GM23338 (cell line): ENCODE measurements around the gene TJAP1. TPM values are rescaled to one million over a fixed set of nuclear protein-coding genes. Genes with fewer than 3 reads are reported as not detected.
A peak's percentile ranks its signal among the peaks of the same experiment; 100 is the strongest.

Experiments
- ATAC-seq: fragments of 200-7000 bp; cut with Tn5 transposase; 3 replicates; pipeline ENCODE4 v1.9.1; 2020
- DNase-seq: peaks from one replicate; pipeline ENCODE4 v3.0.0-alpha.2; 2015; ENCODE audit warnings: low spot score
- H2AFZ ChIP-seq: fragments of 200-600 bp; sonication (generic); 2 replicates; pipeline ENCODE4 v1.8.0; 2016; ENCODE audit warnings: antibody characterized with exemption, mild to moderate bottlenecking, moderate library complexity
- H3F3A ChIP-seq: fragments of 200-600 bp; sonication (generic); replicated peaks from 2 replicates; pipeline ENCODE4 v1.8.0; 2017; ENCODE audit warnings: antibody characterized with exemption, mixed run types, low read depth
- H3K27ac ChIP-seq: fragments of 200-600 bp; sonication (generic); 2 replicates; pipeline ENCODE4 v1.6.1; 2016; ENCODE audit warnings: low read depth
- H3K27me3 ChIP-seq: fragments of 200-600 bp; sonication (generic); 2 replicates; pipeline ENCODE4 v1.8.0; 2016; ENCODE audit warnings: mild to moderate bottlenecking, mixed run types, moderate library complexity; ENCODE audit not compliant: insufficient read depth
- H3K36me3 ChIP-seq: fragments of 200-600 bp; sonication (generic); 2 replicates; pipeline ENCODE4 v1.8.0; 2016; ENCODE audit warnings: mild to moderate bottlenecking; ENCODE audit not compliant: insufficient read depth
- H3K4me1 ChIP-seq: fragments of 200-600 bp; sonication (generic); 2 replicates; pipeline ENCODE4 v1.8.0; 2016; ENCODE audit warnings: mild to moderate bottlenecking, moderate library complexity; ENCODE audit not compliant: insufficient read depth
- H3K4me2 ChIP-seq: fragments of 200-600 bp; sonication (generic); 2 replicates; pipeline ENCODE4 v1.7.1; 2017; ENCODE audit warnings: mixed run types
- H3K4me3 ChIP-seq: fragments of 200-600 bp; sonication (generic); 2 replicates; pipeline ENCODE4 v1.6.1; 2016; ENCODE audit warnings: mixed run types
- H3K79me2 ChIP-seq: fragments of 200-600 bp; sonication (generic); replicated peaks from 2 replicates; pipeline ENCODE4 v1.8.0; 2017; ENCODE audit warnings: mild to moderate bottlenecking; ENCODE audit not compliant: insufficient read depth
- H3K9me2 ChIP-seq: fragments of 200-600 bp; sonication (generic); 2 replicates; pipeline ENCODE4 v1.8.0; 2017; ENCODE audit not compliant: insufficient read depth
- H4K20me1 ChIP-seq: fragments of 200-600 bp; sonication (generic); replicated peaks from 2 replicates; pipeline ENCODE4 v1.8.0; 2017; ENCODE audit warnings: mild to moderate bottlenecking; ENCODE audit not compliant: insufficient read depth
- H3K27ac Mint-ChIP-seq: 2 replicates; pipeline ENCODE4 v1.8.0; 2020; ENCODE audit warnings: inconsistent platforms, mild to moderate bottlenecking, moderate library complexity, mixed read lengths
- H3K27me3 Mint-ChIP-seq: 3 replicates; pipeline ENCODE4 v1.8.0; 2022; ENCODE audit warnings: low read depth, mild to moderate bottlenecking, moderate library complexity, mixed read lengths, inconsistent platforms; ENCODE audit not compliant: insufficient read depth, poor library complexity
- H3K36me3 Mint-ChIP-seq: 3 replicates; pipeline ENCODE4 v1.8.0; 2021; ENCODE audit warnings: low read depth, mild to moderate bottlenecking, inconsistent platforms, moderate library complexity, mixed read lengths
- H3K4me1 Mint-ChIP-seq: 3 replicates; pipeline ENCODE4 v1.8.0; 2020; ENCODE audit warnings: mild to moderate bottlenecking, inconsistent platforms, mixed read lengths
- H3K4me3 Mint-ChIP-seq: 3 replicates; pipeline ENCODE4 v1.8.0; 2021; ENCODE audit warnings: moderate library complexity, mild to moderate bottlenecking, inconsistent platforms, mixed read lengths
- H3K9me3 Mint-ChIP-seq: 3 replicates; pipeline ENCODE4 v1.8.0; 2020; ENCODE audit warnings: moderate library complexity, mild to moderate bottlenecking, inconsistent platforms, mixed read lengths
- CREB1 ChIP-seq: fragments of 250-450 bp; sonication (Bioruptor Pico); IDR thresholded peaks from 2 replicates; pipeline ENCODE4 v1.5.0; 2020; ENCODE audit warnings: low read depth, mild to moderate bottlenecking, moderate library complexity
- CTCF ChIP-seq, 2 experiments: fragments of 200-600 bp in 1 of 2; sonication (generic) in 1 of 2; conservative IDR thresholded peaks; 2 replicates each; pipeline versions ENCODE4 v1.5.1 to v1.6.1; 2016 to 2017; ENCODE audit warnings: antibody characterized with exemption in 2 of 2, low read depth in 2 of 2, mild to moderate bottlenecking in 2 of 2, moderate library complexity in 1 of 2
- EZH2 ChIP-seq: fragments of 200-600 bp; sonication (generic); IDR thresholded peaks from one replicate; pipeline ENCODE4 v1.8.0; 2017; ENCODE audit warnings: antibody characterized with exemption, mild to moderate bottlenecking, low read depth; ENCODE audit not compliant: unreplicated experiment
- EZH2phosphoT487 ChIP-seq: fragments of 200-600 bp; sonication (generic); IDR thresholded peaks from one replicate; pipeline ENCODE4 v1.8.1; 2018; ENCODE audit warnings: antibody characterized with exemption; ENCODE audit not compliant: unreplicated experiment
- ZNF331 ChIP-seq: fragments of 250-450 bp; sonication (Bioruptor Pico); IDR thresholded peaks from 2 replicates; pipeline ENCODE4 v1.5.0; 2020; ENCODE audit warnings: low read depth, mild to moderate bottlenecking, moderate library complexity
- polyA plus RNA-seq: library from polyadenylated mRNA; unstranded; fragments of >200 nt; fragmentation: Nextera tagmentation; extraction: Ambion mirVana; gene quantifications from 2 replicates; pipeline ENCODE4 v1.2.1, GENCODE V29; 2016
- total RNA-seq: library from RNA; depleted of rRNA; stranded (reverse); fragments of >200 nt; shearing (Covaris generic); gene quantifications from 2 replicates; pipeline ENCODE4 v1.2.3, GENCODE V29; 2014
- TF ChIP-seq, protein P1 (sequence below): fragments of 250-450 bp; sonication (Bioruptor Pico); IDR thresholded peaks from 2 replicates; pipeline ENCODE4 v1.5.0; 2020; ENCODE audit warnings: mild to moderate bottlenecking, moderate library complexity

Gene TJAP1
- total and polyA plus RNA-seq, 2 experiments from 2014 or later: 17.6 to 34.3 TPM

GRCh38 chr6:43489277-43490072 is 12.1 kb downstream of the TJAP1 start:
- Mint-ChIP-seq H3K4me1 (peaks cover 24% of the 10 kb centered on the region), H3K4me3 (no peak overlapping the region), H3K36me3 (peaks cover 7% of the 10 kb centered on the region; the same call in 2 of the 3 replicates), H3K27ac (peak overlapping the region; percentile 61), H3K9me3 (no peaks in the 10 kb centered on the region), H3K27me3 (peaks cover 7% of the 10 kb centered on the region)
- Histone ChIP-seq H3K27me3 (no peaks in the 10 kb centered on the region), H3K36me3 (no peaks in the 10 kb centered on the region), H3K79me2 (peaks cover 71% of the 10 kb centered on the region), H3K4me1 (peaks cover 7% of the 10 kb centered on the region), H3K4me2 (no peak overlapping the region), H4K20me1 (peaks cover 41% of the 10 kb centered on the region), H3K4me3 (no peak overlapping the region), H2AFZ (no peak overlapping the region), H3K27ac (no peak overlapping the region), H3F3A (no peaks in the 10 kb centered on the region), H3K9me2 (no peaks in the 10 kb centered on the region)
- TF ChIP-seq, protein P1, sequence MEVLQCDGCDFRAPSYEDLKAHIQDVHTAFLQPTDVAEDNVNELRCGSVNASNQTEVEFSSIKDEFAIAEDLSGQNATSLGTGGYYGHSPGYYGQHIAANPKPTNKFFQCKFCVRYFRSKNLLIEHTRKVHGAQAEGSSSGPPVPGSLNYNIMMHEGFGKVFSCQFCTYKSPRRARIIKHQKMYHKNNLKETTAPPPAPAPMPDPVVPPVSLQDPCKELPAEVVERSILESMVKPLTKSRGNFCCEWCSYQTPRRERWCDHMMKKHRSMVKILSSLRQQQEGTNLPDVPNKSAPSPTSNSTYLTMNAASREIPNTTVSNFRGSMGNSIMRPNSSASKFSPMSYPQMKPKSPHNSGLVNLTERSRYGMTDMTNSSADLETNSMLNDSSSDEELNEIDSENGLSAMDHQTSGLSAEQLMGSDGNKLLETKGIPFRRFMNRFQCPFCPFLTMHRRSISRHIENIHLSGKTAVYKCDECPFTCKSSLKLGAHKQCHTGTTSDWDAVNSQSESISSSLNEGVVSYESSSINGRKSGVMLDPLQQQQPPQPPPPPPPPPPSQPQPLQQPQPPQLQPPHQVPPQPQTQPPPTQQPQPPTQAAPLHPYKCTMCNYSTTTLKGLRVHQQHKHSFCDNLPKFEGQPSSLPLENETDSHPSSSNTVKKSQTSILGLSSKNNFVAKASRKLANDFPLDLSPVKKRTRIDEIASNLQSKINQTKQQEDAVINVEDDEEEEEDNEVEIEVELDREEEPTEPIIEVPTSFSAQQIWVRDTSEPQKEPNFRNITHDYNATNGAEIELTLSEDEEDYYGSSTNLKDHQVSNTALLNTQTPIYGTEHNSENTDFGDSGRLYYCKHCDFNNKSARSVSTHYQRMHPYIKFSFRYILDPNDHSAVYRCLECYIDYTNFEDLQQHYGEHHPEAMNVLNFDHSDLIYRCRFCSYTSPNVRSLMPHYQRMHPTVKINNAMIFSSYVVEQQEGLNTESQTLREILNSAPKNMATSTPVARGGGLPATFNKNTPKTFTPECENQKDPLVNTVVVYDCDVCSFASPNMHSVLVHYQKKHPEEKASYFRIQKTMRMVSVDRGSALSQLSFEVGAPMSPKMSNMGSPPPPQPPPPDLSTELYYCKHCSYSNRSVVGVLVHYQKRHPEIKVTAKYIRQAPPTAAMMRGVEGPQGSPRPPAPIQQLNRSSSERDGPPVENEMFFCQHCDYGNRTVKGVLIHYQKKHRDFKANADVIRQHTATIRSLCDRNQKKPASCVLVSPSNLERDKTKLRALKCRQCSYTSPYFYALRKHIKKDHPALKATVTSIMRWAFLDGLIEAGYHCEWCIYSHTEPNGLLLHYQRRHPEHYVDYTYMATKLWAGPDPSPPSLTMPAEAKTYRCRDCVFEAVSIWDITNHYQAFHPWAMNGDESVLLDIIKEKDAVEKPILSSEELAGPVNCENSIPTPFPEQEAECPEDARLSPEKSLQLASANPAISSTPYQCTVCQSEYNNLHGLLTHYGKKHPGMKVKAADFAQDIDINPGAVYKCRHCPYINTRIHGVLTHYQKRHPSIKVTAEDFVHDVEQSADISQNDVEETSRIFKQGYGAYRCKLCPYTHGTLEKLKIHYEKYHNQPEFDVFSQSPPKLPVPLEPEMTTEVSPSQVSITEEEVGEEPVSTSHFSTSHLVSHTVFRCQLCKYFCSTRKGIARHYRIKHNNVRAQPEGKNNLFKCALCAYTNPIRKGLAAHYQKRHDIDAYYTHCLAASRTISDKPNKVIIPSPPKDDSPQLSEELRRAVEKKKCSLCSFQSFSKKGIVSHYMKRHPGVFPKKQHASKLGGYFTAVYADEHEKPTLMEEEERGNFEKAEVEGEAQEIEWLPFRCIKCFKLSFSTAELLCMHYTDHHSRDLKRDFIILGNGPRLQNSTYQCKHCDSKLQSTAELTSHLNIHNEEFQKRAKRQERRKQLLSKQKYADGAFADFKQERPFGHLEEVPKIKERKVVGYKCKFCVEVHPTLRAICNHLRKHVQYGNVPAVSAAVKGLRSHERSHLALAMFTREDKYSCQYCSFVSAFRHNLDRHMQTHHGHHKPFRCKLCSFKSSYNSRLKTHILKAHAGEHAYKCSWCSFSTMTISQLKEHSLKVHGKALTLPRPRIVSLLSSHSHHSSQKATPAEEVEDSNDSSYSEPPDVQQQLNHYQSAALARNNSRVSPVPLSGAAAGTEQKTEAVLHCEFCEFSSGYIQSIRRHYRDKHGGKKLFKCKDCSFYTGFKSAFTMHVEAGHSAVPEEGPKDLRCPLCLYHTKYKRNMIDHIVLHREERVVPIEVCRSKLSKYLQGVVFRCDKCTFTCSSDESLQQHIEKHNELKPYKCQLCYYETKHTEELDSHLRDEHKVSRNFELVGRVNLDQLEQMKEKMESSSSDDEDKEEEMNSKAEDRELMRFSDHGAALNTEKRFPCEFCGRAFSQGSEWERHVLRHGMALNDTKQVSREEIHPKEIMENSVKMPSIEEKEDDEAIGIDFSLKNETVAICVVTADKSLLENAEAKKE: no peak
- no peak for TF ChIP-seq EZH2
- ATAC-seq: no peak
- no peak for DNase-seq

DNA sequence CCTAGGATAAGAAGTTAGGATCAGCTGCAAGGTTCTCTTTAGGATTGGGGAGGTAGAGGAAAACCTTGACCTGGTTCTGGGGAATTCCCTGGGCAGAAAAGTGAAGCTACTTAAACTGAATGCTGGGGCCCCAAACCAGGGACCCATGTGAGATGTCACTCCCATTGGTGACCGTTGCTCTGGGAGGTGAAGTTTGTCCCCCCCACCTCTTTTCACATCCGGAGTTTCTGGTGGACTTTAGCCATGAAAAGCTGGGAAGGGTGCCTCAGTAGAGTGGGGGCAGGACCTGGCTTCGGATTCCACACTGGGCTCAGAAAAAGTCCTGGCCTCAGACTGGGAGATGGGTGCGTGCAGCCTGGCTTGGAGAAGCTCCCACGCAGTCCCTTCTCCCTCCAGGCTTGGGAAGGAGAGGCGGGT is 13.2 kb downstream of the TJAP1 start:
- H3K4me2 ChIP-seq: no peak overlapping the region
- no peaks in the 10 kb centered on the region for H3K9me2 ChIP-seq
- no peak overlapping the region for H3K4me3 ChIP-seq
- no peaks in the 10 kb centered on the region for H3K36me3 ChIP-seq
- no peak overlapping the region for H3K27ac ChIP-seq
- peaks cover 8% of the 10 kb centered on the region for H3K4me1 ChIP-seq
- ATAC-seq (no peak), DNase-seq (no peak)
- H4K20me1 ChIP-seq: peaks cover 35% of the 10 kb centered on the region
- TF ChIP-seq CREB1 (CRISPR knock-in tag) (no peak), EZH2phosphoT487 (no peak), CTCF (conservative IDR thresholded peaks at IDR 0.05; ENCODE audit: low read depth in 2 of 2) (no peak), ZNF331 (CRISPR knock-in tag) (no peak)
- no peak overlapping the region for H2AFZ ChIP-seq
- peaks cover 61% of the 10 kb centered on the region for H3K79me2 ChIP-seq
- Mint-ChIP-seq H3K4me3 (no peak overlapping the region), H3K9me3 (no peaks in the 10 kb centered on the region), H3K36me3 (peaks cover 7% of the 10 kb centered on the region; the same call in 2 of the 3 replicates), H3K27me3 (peaks cover 10% of the 10 kb centered on the region), H3K4me1 (peaks cover 30% of the 10 kb centered on the region), H3K27ac (no peak overlapping the region)
- H3F3A ChIP-seq: no peaks in the 10 kb centered on the region
- H3K27me3 ChIP-seq: no peaks in the 10 kb centered on the region
